ENCODE results near the gene ADGRV1. TPM values are rescaled to one million over a fixed set of nuclear protein-coding genes. Genes with fewer than 3 reads are reported as not detected.

Gene ADGRV1
- total RNA-seq, 2 experiments from 2014 or later = 0.26 TPM; not detected in 1

DNA sequence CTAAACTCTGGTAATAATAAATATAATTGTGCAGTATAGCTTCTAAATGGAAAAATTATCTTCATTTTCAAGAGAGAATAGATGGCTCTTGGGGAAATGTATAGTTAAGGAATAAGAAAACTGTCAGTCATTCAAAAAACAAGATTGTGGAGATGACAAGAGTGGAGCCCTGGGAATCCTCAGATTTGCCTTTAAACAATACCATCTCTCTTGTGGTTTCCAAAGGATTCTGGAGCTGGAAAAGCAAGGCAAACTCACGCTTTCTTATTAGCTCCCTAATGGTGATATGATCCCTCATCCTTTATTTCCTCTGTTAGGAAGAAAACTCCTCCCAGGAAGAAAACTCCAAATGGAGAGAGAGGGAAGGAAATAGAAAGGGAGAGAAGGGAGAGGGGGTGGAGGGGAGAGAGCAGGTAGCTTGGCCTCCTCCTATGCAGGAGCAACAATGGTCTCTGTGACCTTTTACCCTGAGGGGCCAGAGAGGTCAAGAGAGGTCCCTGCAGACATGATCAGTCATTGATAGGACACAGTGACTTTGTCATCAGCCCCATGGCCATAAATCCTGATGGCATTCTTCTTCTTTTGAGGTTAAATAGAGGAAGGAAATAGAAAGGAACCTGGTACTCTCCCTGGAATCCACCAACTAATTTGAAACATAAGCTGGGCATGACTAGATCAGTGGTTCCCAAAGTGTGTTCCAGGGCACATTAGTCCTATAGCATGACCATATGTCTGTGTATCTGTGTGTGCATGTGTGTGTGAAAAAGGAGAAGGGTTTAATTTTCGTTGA lies 512.4 kb downstream of the ADGRV1 start:
- ATAC-seq = no peak
- Mint-ChIP-seq H3K4me3 (no peak overlapping the region), H3K27ac (no peak overlapping the region), H3K27me3 (ENCODE audit: low read depth) (peaks cover 25% of the 10 kb centered on the region), H3K9me3 (ENCODE audit: insufficient read depth) (no peaks in the 10 kb centered on the region), H3K4me1 (ENCODE audit: low read depth) (no peaks in the 10 kb centered on the region), H3K36me3 (ENCODE audit: low read depth) (no peaks in the 10 kb centered on the region)
- ChIA-PET POLR2A (no interaction called here), CTCF (no interaction called here)
- no peak for DNase-seq

DNA sequence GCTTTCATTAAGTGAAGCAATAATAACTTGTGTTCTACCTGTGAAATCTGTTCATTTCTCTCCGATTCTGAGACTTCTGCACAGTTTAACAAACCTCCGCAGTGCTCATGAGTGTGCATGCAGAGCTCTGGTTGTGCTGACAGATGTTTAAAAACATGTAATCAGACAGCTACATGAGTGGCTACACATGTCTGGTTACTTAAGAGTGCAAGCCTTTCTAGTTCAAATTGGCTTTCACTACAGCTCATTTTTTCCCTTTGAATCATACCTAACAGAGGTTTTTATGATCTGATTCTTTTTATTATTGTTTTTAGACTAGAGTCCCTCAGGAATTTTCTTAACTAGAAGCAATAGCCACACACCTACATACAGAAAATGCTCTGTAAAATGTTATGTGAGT lies 514.3 kb downstream of the ADGRV1 start:
- DNase-seq (no peak), ATAC-seq (no peak)
- ChIA-PET POLR2A (no interaction called here), CTCF (interaction anchor here (1.3 kb wide), 1 partner anchor 24 kb away, joined by 4 read pairs; no protein-coding TSS in a partner anchor)
- H3K4me1 Mint-ChIP-seq (ENCODE audit: low read depth) = no peaks in the 10 kb centered on the region
- H3K36me3 Mint-ChIP-seq (ENCODE audit: low read depth) = no peaks in the 10 kb centered on the region
- no peak overlapping the region for H3K4me3 Mint-ChIP-seq
- no peaks in the 10 kb centered on the region for H3K9me3 Mint-ChIP-seq (ENCODE audit: insufficient read depth)
- H3K27me3 Mint-ChIP-seq (ENCODE audit: low read depth) = peaks cover 21% of the 10 kb centered on the region
- H3K27ac Mint-ChIP-seq = no peak overlapping the region

GRCh38 chr5:91074615-91075014 lies 516.0 kb downstream of the ADGRV1 start:
- DNase-seq (no peak), ATAC-seq (no peak)
- POLR2A ChIA-PET = no interaction called here
- Mint-ChIP-seq H3K4me1 (ENCODE audit: low read depth) (no peaks in the 10 kb centered on the region), H3K27me3 (ENCODE audit: low read depth) (peaks cover 11% of the 10 kb centered on the region), H3K4me3 (no peak overlapping the region), H3K27ac (no peak overlapping the region), H3K36me3 (ENCODE audit: low read depth) (no peaks in the 10 kb centered on the region), H3K9me3 (ENCODE audit: insufficient read depth) (no peaks in the 10 kb centered on the region)
- CTCF ChIA-PET = no interaction called here

- ATAC-seq = no peak
- Mint-ChIP-seq H3K27me3 (ENCODE audit: low read depth) (peaks cover 11% of the 10 kb centered on the region), H3K9me3 (ENCODE audit: insufficient read depth) (no peaks in the 10 kb centered on the region), H3K27ac (no peak overlapping the region), H3K4me3 (no peak overlapping the region), H3K36me3 (ENCODE audit: low read depth) (no peaks in the 10 kb centered on the region), H3K4me1 (ENCODE audit: low read depth) (no peaks in the 10 kb centered on the region)
- CTCF ChIA-PET = no interaction called here
- no peak for DNase-seq
- POLR2A ChIA-PET = no interaction called here
Measured at GRCh38 chr5:91076138-91076537, 517.5 kb downstream of the ADGRV1 start.

DNA sequence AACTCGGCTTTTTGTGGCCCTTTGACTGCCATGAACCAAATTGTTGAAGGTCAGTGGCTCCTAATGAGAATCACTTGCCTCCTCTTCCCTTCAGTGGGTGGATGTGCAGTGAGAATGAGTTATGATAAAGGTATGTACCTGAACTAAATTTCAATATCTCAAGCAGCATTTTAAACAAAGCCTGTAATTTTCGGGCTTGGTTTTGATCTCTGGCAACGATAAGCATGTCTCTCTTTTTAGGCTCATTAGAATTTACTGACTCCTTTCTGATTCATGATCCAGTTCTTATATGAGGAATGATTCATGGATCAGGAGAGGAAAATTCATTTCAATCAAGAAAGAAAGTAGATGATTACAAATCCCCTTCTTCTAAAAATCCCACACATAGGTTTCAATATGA lies 519.0 kb downstream of the ADGRV1 start:
- Mint-ChIP-seq H3K4me1 (ENCODE audit: low read depth) (no peaks in the 10 kb centered on the region), H3K9me3 (ENCODE audit: insufficient read depth) (no peaks in the 10 kb centered on the region), H3K27ac (no peak overlapping the region), H3K4me3 (no peak overlapping the region), H3K27me3 (ENCODE audit: low read depth) (peaks cover 6% of the 10 kb centered on the region), H3K36me3 (ENCODE audit: low read depth) (no peaks in the 10 kb centered on the region)
- CTCF ChIA-PET = interaction anchor here (1.3 kb wide), 1 partner anchor 342 kb away, joined by 4 read pairs; no protein-coding TSS in a partner anchor
- ATAC-seq = no peak
- POLR2A ChIA-PET = no interaction called here
- DNase-seq = no peak

GRCh38 chr5:91079037-91079436 lies 520.4 kb downstream of the ADGRV1 start:
- ATAC-seq = no peak
- POLR2A ChIA-PET = interaction anchor here (0.6 kb wide), 1 partner anchor 320 kb away, joined by 3 read pairs; no protein-coding TSS in a partner anchor
- CTCF ChIA-PET = interaction anchor here (1.3 kb wide), 1 partner anchor 340 kb away, joined by 4 read pairs; no protein-coding TSS in a partner anchor

GRCh38 chr5:91089758-91090157 lies 531.2 kb downstream of the ADGRV1 start:
- CTCF ChIA-PET = interaction anchor here (2.0 to 2.1 kb wide), 2 partner anchors 224 to 295 kb away, joined by 5 to 8 read pairs; no protein-coding TSS in a partner anchor
- no peak for ATAC-seq
- Mint-ChIP-seq H3K4me3 (no peak overlapping the region), H3K27me3 (ENCODE audit: low read depth) (peaks cover 5% of the 10 kb centered on the region), H3K9me3 (ENCODE audit: insufficient read depth) (no peaks in the 10 kb centered on the region), H3K27ac (no peak overlapping the region), H3K4me1 (ENCODE audit: low read depth) (no peaks in the 10 kb centered on the region), H3K36me3 (ENCODE audit: low read depth) (no peaks in the 10 kb centered on the region)
- POLR2A ChIA-PET = no interaction called here
- DNase-seq = no peak

More at GRCh38 chr5:91079037-91079436, 520.4 kb downstream of the ADGRV1 start:
- H3K36me3 Mint-ChIP-seq (ENCODE audit: low read depth) = no peaks in the 10 kb centered on the region
- no peaks in the 10 kb centered on the region for H3K9me3 Mint-ChIP-seq (ENCODE audit: insufficient read depth)
- H3K4me1 Mint-ChIP-seq (ENCODE audit: low read depth) = no peaks in the 10 kb centered on the region
- DNase-seq = no peak
- H3K4me3 Mint-ChIP-seq = no peak overlapping the region
- no peak overlapping the region for H3K27ac Mint-ChIP-seq
- H3K27me3 Mint-ChIP-seq (ENCODE audit: low read depth) = peaks cover 4% of the 10 kb centered on the region

- H3K27ac Mint-ChIP-seq = no peak overlapping the region
- no peak for ATAC-seq
- H3K36me3 Mint-ChIP-seq (ENCODE audit: low read depth) = no peaks in the 10 kb centered on the region
- no peak overlapping the region for H3K4me3 Mint-ChIP-seq
- peaks cover 5% of the 10 kb centered on the region for H3K27me3 Mint-ChIP-seq (ENCODE audit: low read depth)
- POLR2A ChIA-PET = no interaction called here
- CTCF ChIA-PET = interaction anchor here (2.0 kb wide), 1 partner anchor 294 kb away, joined by 8 read pairs; no protein-coding TSS in a partner anchor
- no peak for DNase-seq
- H3K4me1 Mint-ChIP-seq (ENCODE audit: low read depth) = no peaks in the 10 kb centered on the region
- no peaks in the 10 kb centered on the region for H3K9me3 Mint-ChIP-seq (ENCODE audit: insufficient read depth)
Measured at GRCh38 chr5:91090995-91091394, 532.4 kb downstream of the ADGRV1 start.

GRCh38 chr5:91091471-91092234 lies 533.1 kb downstream of the ADGRV1 start:
- no peaks in the 10 kb centered on the region for H3K36me3 Mint-ChIP-seq (ENCODE audit: low read depth)
- POLR2A ChIA-PET = no interaction called here

GRCh38 chr5:91092859-91093783 lies 534.5 kb downstream of the ADGRV1 start:
- ATAC-seq = no peak
- no peak overlapping the region for H3K4me3 Mint-ChIP-seq
- H3K36me3 Mint-ChIP-seq (ENCODE audit: low read depth) = no peaks in the 10 kb centered on the region
- ChIA-PET POLR2A (no interaction called here), CTCF (no interaction called here)
- H3K27ac Mint-ChIP-seq = no peak overlapping the region
- H3K27me3 Mint-ChIP-seq (ENCODE audit: low read depth) = peaks cover 5% of the 10 kb centered on the region
- H3K4me1 Mint-ChIP-seq (ENCODE audit: low read depth) = no peaks in the 10 kb centered on the region
- no peaks in the 10 kb centered on the region for H3K9me3 Mint-ChIP-seq (ENCODE audit: insufficient read depth)
- no peak for DNase-seq

More at GRCh38 chr5:91091471-91092234, 533.1 kb downstream of the ADGRV1 start:
- H3K27me3 Mint-ChIP-seq (ENCODE audit: low read depth) = peaks cover 5% of the 10 kb centered on the region
- no peaks in the 10 kb centered on the region for H3K9me3 Mint-ChIP-seq (ENCODE audit: insufficient read depth)
- DNase-seq = no peak
- CTCF ChIA-PET = no interaction called here
- H3K27ac Mint-ChIP-seq = no peak overlapping the region
- ATAC-seq = no peak
- H3K4me3 Mint-ChIP-seq = no peak overlapping the region
- H3K4me1 Mint-ChIP-seq (ENCODE audit: low read depth) = no peaks in the 10 kb centered on the region

DNA sequence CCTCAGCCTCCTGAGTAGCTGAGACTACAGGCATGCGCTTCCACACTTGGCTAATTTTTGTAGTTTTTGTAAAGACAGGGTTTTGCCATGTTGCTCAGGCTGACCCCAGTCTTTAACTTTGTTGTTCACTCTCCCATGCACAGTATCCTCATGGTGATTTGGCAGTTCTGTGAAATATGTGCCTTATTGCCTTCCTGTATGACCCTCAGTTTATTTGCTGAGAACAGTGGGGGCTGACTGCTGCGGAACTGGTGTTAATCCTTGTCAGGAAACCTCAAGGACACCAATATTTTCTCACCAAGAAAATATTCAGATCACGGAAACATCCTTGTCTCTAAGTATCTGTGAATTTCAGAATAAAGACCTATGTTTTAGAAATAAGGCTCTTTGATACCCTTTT lies 536.7 kb downstream of the ADGRV1 start:
- no peak overlapping the region for H3K4me3 Mint-ChIP-seq
- ATAC-seq (no peak), DNase-seq (no peak)
- no peaks in the 10 kb centered on the region for H3K36me3 Mint-ChIP-seq (ENCODE audit: low read depth)
- ChIA-PET CTCF (no interaction called here), POLR2A (no interaction called here)
- no peaks in the 10 kb centered on the region for H3K4me1 Mint-ChIP-seq (ENCODE audit: low read depth)
- H3K9me3 Mint-ChIP-seq (ENCODE audit: insufficient read depth) = no peaks in the 10 kb centered on the region
- H3K27ac Mint-ChIP-seq = no peak overlapping the region
- peaks cover 2% of the 10 kb centered on the region for H3K27me3 Mint-ChIP-seq (ENCODE audit: low read depth)

Data from activated CD8-positive, alpha-beta T cell treated with anti-CD3 and anti-CD28 coated beads, Interleukin-2, amount 10 ng/mL, durations not matched to agents 7 days and 5 days (primary cell).